Measurements from ENCODE around the gene RTKN. TPM values are rescaled to one million over a fixed set of nuclear protein-coding genes. Genes with fewer than 3 reads are reported as not detected.

Gene RTKN
- total and polyA plus RNA-seq, 2 of the 13 experiments (the other 11 are each of a cell fraction or from before 2014, with no cell fraction given), result 159 to 166 TPM

DNA sequence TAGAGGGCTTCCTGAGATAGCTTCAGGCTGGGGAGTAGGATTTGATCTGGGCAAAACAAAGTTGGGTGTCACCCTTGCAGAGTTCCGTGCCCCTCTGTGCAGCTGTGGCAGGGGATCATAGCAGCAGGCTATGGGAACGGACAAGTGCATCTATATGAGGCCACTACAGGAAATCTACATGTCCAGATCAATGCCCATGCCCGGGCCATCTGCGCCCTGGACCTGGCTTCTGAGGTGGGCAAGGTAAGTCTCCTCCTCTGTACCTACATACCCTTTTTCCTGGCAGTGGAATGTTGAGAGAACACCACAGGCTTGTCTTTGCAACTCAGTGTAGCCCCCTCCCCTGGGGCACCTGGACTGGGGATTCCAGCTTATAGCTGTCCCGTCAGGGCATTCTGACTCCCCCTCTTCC is 16.7 kb downstream of the RTKN start (continued):
- TF ChIP-seq, protein P1, sequence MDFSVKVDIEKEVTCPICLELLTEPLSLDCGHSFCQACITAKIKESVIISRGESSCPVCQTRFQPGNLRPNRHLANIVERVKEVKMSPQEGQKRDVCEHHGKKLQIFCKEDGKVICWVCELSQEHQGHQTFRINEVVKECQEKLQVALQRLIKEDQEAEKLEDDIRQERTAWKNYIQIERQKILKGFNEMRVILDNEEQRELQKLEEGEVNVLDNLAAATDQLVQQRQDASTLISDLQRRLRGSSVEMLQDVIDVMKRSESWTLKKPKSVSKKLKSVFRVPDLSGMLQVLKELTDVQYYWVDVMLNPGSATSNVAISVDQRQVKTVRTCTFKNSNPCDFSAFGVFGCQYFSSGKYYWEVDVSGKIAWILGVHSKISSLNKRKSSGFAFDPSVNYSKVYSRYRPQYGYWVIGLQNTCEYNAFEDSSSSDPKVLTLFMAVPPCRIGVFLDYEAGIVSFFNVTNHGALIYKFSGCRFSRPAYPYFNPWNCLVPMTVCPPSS (IDR thresholded peaks at IDR 0.05), result no peak
- TF ChIP-seq CBX1 (IDR thresholded peaks at IDR 0.05; ENCODE audit: low read depth), result peak; percentile 46
- no peak for TF ChIP-seq HHEX (CRISPR knock-in tag; IDR thresholded peaks at IDR 0.05)
- TF ChIP-seq, protein P2, sequence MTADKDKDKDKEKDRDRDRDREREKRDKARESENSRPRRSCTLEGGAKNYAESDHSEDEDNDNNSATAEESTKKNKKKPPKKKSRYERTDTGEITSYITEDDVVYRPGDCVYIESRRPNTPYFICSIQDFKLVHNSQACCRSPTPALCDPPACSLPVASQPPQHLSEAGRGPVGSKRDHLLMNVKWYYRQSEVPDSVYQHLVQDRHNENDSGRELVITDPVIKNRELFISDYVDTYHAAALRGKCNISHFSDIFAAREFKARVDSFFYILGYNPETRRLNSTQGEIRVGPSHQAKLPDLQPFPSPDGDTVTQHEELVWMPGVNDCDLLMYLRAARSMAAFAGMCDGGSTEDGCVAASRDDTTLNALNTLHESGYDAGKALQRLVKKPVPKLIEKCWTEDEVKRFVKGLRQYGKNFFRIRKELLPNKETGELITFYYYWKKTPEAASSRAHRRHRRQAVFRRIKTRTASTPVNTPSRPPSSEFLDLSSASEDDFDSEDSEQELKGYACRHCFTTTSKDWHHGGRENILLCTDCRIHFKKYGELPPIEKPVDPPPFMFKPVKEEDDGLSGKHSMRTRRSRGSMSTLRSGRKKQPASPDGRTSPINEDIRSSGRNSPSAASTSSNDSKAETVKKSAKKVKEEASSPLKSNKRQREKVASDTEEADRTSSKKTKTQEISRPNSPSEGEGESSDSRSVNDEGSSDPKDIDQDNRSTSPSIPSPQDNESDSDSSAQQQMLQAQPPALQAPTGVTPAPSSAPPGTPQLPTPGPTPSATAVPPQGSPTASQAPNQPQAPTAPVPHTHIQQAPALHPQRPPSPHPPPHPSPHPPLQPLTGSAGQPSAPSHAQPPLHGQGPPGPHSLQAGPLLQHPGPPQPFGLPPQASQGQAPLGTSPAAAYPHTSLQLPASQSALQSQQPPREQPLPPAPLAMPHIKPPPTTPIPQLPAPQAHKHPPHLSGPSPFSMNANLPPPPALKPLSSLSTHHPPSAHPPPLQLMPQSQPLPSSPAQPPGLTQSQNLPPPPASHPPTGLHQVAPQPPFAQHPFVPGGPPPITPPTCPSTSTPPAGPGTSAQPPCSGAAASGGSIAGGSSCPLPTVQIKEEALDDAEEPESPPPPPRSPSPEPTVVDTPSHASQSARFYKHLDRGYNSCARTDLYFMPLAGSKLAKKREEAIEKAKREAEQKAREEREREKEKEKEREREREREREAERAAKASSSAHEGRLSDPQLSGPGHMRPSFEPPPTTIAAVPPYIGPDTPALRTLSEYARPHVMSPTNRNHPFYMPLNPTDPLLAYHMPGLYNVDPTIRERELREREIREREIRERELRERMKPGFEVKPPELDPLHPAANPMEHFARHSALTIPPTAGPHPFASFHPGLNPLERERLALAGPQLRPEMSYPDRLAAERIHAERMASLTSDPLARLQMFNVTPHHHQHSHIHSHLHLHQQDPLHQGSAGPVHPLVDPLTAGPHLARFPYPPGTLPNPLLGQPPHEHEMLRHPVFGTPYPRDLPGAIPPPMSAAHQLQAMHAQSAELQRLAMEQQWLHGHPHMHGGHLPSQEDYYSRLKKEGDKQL (CRISPR knock-in tag; IDR thresholded peaks at IDR 0.05; ENCODE audit: low read depth), result no peak
- no peak for TF ChIP-seq RFXAP (CRISPR knock-in tag; IDR thresholded peaks at IDR 0.05; ENCODE audit: borderline replicate concordance)
- TF ChIP-seq ZNF562 (CRISPR knock-in tag; IDR thresholded peaks at IDR 0.05; ENCODE audit: borderline replicate concordance), result no peak
- TF ChIP-seq ZNF775 (CRISPR knock-in tag; IDR thresholded peaks at IDR 0.05; ENCODE audit: borderline replicate concordance), result no peak
- TF ChIP-seq MIER2 (CRISPR knock-in tag; IDR thresholded peaks at IDR 0.05), result no peak
- TF ChIP-seq, protein P3, sequence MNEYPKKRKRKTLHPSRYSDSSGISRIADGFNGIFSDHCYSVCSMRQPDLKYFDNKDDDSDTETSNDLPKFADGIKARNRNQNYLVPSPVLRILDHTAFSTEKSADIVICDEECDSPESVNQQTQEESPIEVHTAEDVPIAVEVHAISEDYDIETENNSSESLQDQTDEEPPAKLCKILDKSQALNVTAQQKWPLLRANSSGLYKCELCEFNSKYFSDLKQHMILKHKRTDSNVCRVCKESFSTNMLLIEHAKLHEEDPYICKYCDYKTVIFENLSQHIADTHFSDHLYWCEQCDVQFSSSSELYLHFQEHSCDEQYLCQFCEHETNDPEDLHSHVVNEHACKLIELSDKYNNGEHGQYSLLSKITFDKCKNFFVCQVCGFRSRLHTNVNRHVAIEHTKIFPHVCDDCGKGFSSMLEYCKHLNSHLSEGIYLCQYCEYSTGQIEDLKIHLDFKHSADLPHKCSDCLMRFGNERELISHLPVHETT (CRISPR knock-in tag; conservative IDR thresholded peaks at IDR 0.05), result no peak
- no peak for TF ChIP-seq ATRX (CRISPR knock-in tag; IDR thresholded peaks at IDR 0.05; ENCODE audit: borderline replicate concordance)
- TF ChIP-seq ZNF263 (CRISPR knock-in tag; IDR thresholded peaks at IDR 0.05), result 0 out of 2 replicates have a peak, but pooled peaks have one; percentile 28
- TF ChIP-seq POLR2G (IDR thresholded peaks at IDR 0.05; ENCODE audit: low read depth, low read length), result peak; percentile 28
- no peak for TF ChIP-seq KLF16 (CRISPR knock-in tag; IDR thresholded peaks at IDR 0.05)
- TF ChIP-seq ZNF841 (CRISPR knock-in tag; IDR thresholded peaks at IDR 0.05; ENCODE audit: borderline replicate concordance), result no peak
- peak; percentile 8 for TF ChIP-seq YY1 (IDR thresholded peaks at IDR 0.05; ENCODE audit: insufficient read depth, insufficient replicate concordance, low read depth, low read length)
- no peak for TF ChIP-seq NR2F6 (IDR thresholded peaks at IDR 0.05)
- no peak for TF ChIP-seq NR2F6 (CRISPR knock-in tag; IDR thresholded peaks at IDR 0.05)
- TF ChIP-seq SMAD9 (CRISPR knock-in tag; IDR thresholded peaks at IDR 0.05), result no peak
- TF ChIP-seq ZNF563 (CRISPR knock-in tag; IDR thresholded peaks at IDR 0.05), result no peak
- TF ChIP-seq SOX5 (CRISPR knock-in tag; IDR thresholded peaks at IDR 0.05; ENCODE audit: borderline replicate concordance), result no peak
- TF ChIP-seq KLF9 (CRISPR knock-in tag; IDR thresholded peaks at IDR 0.05; ENCODE audit: low read depth), result no peak
- TF ChIP-seq ZNF383 (CRISPR knock-in tag; IDR thresholded peaks at IDR 0.05; ENCODE audit: borderline replicate concordance), result no peak
- TF ChIP-seq ARID2 (CRISPR knock-in tag; IDR thresholded peaks at IDR 0.05; ENCODE audit: borderline replicate concordance), result no peak
- TF ChIP-seq STAT5B (CRISPR knock-in tag; IDR thresholded peaks at IDR 0.05), result no peak
- no peak for TF ChIP-seq SP1 (IDR thresholded peaks at IDR 0.05)
- no peak for TF ChIP-seq SP1 (CRISPR knock-in tag; IDR thresholded peaks at IDR 0.05)
- TF ChIP-seq ZBTB7B (CRISPR knock-in tag; IDR thresholded peaks at IDR 0.05), result no peak
- no peak for TF ChIP-seq FOSL2 (CRISPR knock-in tag; IDR thresholded peaks at IDR 0.05)
